ENCODE data around the gene CTIF. TPM values are rescaled to one million over a fixed set of nuclear protein-coding genes. Genes with fewer than 3 reads are reported as not detected.

Gene CTIF
- total RNA-seq, 1 donor = 86.4 TPM

GRCh38 chr18:48735080-48735676, 196.3 kb downstream of the CTIF start:
- no peak overlapping the region for H3K4me3 ChIP-seq (ENCODE audit: low read depth, low read length)
- TF ChIP-seq CTCF (IDR thresholded peaks at IDR 0.05; ENCODE audit: insufficient read depth, low read depth, low read length) = no peak
- DNase-seq (ENCODE audit: low read depth) = no peak

GRCh38 chr18:48735681-48736255, 196.9 kb downstream of the CTIF start:
- TF ChIP-seq CTCF (IDR thresholded peaks at IDR 0.05; ENCODE audit: insufficient read depth, low read depth, low read length) = no peak
- no peak overlapping the region for H3K4me3 ChIP-seq (ENCODE audit: low read depth, low read length)
- DNase-seq (ENCODE audit: low read depth) = no peak

- no peak for TF ChIP-seq CTCF (IDR thresholded peaks at IDR 0.05; ENCODE audit: insufficient read depth, low read depth, low read length)
- H3K4me3 ChIP-seq (ENCODE audit: low read depth, low read length) = no peak overlapping the region
- no peak for DNase-seq (ENCODE audit: low read depth)
Observed at GRCh38 chr18:48736321-48737260, 197.8 kb downstream of the CTIF start.

GRCh38 chr18:48739266-48740067, 200.6 kb downstream of the CTIF start:
- no peak for TF ChIP-seq CTCF (IDR thresholded peaks at IDR 0.05; ENCODE audit: insufficient read depth, low read depth, low read length)
- no peak for DNase-seq (ENCODE audit: low read depth)
- no peak overlapping the region for H3K4me3 ChIP-seq (ENCODE audit: low read depth, low read length)

GRCh38 chr18:48740068-48740440, 201.2 kb downstream of the CTIF start:
- H3K4me3 ChIP-seq (ENCODE audit: low read depth, low read length) = no peak overlapping the region

More at GRCh38 chr18:48740068-48740440, 201.2 kb downstream of the CTIF start:
- no peak for DNase-seq (ENCODE audit: low read depth)
- TF ChIP-seq CTCF (IDR thresholded peaks at IDR 0.05; ENCODE audit: insufficient read depth, low read depth, low read length) = no peak

Data from fibroblast of villous mesenchyme (primary cell).